GM18861 (cell line): ENCODE measurements around the gene STT3A.

ENCODE experiments used
- ATAC-seq: cut with Tn5 transposase; IDR thresholded peaks from one replicate; pipeline ENCODE4 v1.9.1; 2021; ENCODE audit not compliant: unreplicated experiment

The STT3A gene

DNA sequence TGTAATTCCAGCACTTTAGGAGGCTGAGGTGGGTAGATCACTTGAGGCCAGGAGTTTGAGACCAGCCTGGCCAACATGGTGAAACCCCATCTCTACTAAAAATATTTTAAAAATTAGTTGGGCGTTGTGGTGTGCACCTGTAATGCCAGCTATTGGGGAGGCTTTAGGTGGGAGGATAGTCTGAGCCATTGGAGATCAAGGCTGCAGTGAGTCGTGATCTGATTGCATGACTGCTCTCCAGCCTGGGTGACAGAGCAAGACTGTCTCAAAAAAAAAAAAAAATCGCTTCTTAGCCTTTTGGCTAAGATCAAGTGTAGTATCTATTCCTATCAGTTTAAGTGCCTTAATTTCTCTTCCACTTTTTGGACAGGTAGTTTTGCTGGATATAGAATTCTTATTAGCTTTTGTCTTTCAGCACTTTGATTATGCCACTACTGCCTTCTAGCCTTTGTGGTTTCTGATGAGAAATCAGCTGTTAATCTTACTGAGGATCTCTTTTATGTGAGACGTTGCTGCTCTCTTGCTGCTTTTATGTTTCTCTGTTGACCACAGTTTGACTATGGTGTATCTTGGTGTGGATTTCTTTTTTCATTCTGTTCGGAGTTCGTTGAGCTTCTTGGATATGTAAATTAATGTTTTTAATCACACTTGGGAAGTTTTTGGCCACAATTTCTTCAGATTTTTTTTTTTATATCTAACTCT lies 57.0 kb downstream of the STT3A start:
- no peak for ATAC-seq

DNA sequence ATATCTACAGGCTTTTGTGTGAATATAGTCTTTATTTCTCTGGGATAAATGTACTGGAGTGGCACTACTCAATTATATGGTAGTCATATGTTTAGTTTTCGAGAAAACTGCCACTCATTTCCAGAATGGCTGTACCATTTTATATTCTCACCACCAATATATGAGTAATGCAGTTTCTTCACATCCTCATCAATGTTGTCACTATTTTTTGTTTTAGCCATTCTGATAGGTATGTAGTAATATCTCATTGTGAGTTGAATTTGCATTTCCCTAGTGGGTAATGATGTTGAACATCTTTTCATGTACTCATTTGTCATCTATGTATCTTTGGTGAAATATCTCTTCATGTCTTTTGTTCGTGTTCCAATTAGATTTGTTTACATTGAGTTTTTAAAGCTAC lies 70.0 kb downstream of the STT3A start:
- no peak for ATAC-seq

DNA sequence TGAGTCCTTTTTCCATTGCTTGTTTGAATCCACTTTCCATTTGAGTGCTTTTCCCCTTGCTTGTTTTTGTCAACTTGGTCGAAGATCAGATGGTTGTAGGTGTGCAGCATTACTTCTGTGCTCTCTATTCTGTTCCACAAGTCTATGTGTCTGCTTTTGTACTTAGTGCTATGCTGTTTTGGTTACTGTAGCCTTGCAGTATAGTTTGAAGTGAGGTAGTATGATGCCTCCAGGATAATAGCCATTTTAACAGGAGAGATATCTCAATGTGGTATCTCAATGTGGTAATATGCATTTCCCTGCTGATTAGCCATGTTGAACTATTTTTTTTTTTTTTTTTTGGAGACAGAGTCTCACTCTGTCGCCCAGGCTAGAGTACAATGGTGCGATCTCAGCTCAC lies 71.3 kb downstream of the STT3A start:
- ATAC-seq: no peak

DNA sequence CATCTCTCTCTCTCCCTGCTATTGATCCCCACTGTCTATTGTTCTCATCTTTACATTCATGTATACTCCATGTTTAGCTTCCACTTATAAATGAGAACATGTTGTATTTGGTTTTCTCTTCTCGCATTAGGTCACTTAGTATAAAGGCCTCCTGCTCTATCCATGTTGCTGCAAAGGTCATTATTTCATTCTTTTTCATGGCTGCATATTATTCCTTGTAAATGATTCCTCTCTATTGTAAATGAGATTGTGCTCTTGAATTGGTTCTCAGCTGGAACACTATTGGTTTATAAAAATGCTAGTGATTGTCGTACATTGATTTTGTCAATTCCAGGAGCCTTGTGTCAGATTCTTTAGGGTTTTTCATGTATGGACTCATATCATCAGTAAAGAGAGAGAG lies 74.5 kb downstream of the STT3A start:
- ATAC-seq: no peak

DNA sequence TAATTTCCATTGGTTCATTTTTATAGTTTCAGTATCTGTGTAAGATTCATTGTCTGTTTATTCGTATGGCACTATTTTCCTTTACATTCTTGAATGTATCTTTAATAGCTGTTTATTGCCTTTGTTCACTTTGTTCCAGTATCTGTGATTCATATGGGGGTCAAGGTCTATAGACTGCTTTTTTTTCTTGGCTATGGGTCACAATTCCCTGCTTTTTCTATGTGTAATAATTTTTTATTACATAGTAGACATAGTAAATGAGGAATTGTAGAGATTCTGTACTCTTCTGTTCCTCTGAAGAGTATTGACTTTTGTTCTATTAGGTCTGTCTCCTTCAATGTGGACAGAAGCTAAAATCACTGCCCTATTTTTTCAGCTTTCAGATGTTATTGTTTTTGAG lies 77.5 kb downstream of the STT3A start:
- no peak for ATAC-seq

DNA sequence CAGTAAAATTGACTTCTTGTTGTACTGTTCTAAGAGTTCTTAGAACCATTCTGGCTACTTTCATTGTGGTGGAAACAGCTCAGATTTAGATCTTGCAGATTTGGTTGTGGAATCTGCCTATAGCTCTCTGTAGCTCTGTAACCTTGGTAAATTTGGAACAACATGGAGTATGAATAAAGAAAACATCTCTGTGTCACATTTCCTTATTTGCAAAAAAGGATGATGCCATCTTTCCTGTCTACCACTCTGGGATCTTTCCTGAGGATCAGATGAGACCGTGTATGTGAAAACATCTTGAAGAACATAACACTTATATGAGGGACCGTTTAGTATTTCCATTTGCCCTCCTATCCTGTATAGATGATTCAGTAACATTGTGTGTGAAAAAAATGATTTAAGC lies 78.9 kb downstream of the STT3A start:
- ATAC-seq: no peak
